GDM1 (cell line): ENCODE results near the gene MIF.
"Not testable (repeated sequence)": the region's sequence is repeated elsewhere in the genome, so short reads cannot be mapped to it uniquely, and the experiment has no call there.

Source experiments
- DNase-seq: peaks from one replicate; lab custom pipeline; 2025; lab: John Stamatoyannopoulos, UW

Gene MIF

DNA sequence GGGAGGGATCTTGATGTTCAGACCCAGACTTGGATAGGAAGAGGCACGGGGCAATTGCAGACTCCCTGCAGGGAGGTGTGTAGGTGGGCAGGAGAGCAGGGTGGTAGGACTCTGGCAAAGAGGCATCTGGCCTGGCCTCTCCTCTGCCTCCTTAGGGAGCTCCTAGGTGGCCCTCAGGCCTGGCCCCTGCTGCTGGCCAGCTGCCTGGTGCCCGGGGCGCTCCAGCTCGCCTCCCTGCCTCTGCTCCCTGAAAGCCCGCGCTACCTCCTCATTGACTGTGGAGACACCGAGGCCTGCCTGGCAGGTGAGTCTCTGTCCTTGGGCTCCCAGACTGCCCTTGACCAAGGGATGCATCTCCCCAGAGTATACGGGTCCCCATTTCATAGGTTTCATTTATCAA, 16.6 kb upstream of the MIF start:
- no peak for DNase-seq

DNA sequence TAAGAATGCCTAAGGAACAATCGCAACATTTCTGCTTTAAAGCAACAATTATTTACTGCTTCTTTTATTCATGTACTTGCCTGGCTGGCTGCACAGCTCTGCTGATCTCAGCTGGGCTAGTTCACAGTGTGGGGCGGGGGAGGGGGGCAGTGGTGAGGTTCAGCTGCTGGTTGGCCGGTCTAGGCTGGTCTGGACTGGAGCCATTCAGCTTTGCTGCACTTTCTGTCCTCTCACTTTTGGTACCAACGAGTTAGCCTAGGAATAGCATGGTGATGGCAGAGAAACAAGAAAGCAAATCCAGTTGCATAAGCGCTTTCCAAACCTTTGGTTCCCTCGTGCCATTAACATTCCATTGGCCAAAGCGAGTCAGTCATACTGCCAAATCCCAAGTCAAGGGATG, 16.0 kb upstream of the MIF start:
- no peak for DNase-seq

GRCh38 chr22:23882370-23882769, 11.8 kb upstream of the MIF start:
- no peak for DNase-seq

- DNase-seq, result no peak
These were observed 10.5 kb upstream of the MIF start for GRCh38 chr22:23883658-23884057.

DNA sequence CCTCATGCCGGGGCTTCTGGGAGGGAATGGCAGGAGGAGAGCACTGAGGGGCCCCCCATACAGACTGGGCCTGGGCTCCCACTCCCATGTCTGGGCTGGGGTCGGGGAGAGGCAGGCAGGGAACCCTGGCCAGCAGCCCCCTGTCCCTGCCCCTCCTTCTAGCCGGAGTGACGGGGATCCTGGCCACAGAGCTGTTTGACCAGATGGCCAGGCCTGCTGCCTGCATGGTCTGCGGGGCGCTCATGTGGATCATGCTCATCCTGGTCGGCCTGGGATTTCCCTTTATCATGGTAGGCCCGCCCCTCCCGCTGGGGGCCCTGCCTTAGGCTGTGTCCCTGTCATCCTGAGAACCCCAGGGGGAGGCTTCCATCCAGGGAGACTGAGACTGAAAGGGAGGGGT, 10.0 kb upstream of the MIF start:
- DNase-seq, result no peak

GRCh38 chr22:23888615-23889401, 5.4 kb upstream of the MIF start:
- DNase-seq, result no peak

GRCh38 chr22:23889620-23890019, 4.6 kb upstream of the MIF start:
- no peak for DNase-seq

- no peak for DNase-seq
These were observed 2.5 kb upstream of the MIF start for GRCh38 chr22:23891726-23892125.

DNA sequence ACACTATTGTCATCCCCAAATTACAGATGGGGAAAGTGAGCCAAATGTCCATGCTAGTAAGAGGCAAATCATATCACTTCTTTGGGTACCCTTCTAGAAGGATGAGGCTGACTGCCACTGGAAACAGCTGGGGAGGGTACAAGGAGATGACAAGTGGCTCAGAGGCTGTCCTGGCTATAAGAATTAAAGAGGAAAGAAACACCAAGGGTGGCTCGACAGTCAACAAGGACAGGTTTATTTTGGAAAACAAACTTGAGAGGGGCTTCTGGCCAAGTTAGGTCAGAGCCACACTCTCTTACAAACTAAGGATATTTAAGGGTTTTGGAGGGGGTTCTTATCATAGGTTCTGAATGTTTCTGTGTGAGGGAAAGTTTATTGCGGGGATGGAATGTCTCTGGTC, 2.1 kb upstream of the MIF start:
- DNase-seq, result no peak

GRCh38 chr22:23892706-23893105, 1.5 kb upstream of the MIF start:
- DNase-seq, result no peak

GRCh38 chr22:23893121-23893944, 850 bp upstream of the MIF start:
- no peak for DNase-seq

DNA sequence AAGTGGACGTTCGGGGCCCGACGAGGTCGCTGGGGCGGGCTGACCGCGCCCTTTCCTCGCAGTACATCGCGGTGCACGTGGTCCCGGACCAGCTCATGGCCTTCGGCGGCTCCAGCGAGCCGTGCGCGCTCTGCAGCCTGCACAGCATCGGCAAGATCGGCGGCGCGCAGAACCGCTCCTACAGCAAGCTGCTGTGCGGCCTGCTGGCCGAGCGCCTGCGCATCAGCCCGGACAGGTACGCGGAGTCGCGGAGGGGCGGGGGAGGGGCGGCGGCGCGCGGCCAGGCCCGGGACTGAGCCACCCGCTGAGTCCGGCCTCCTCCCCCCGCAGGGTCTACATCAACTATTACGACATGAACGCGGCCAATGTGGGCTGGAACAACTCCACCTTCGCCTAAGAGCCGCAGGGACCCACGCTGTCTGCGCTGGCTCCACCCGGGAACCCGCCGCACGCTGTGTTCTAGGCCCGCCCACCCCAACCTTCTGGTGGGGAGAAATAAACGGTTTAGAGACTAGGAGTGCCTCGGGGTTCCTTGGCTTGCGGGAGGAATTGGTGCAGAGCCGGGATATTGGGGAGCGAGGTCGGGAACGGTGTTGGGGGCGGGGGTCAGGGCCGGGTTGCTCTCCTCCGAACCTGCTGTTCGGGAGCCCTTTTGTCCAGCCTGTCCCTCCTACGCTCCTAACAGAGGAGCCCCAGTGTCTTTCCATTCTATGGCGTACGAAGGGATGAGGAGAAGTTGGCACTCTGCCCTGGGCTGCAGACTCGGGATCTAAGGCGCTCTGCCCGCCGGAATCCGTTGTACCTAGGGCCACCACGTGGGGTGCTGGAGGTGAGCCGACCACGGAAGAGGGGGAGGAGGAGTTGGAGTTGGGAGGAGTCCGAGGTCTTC, 771 bp downstream of the MIF start:
- no peak for DNase-seq

DNA sequence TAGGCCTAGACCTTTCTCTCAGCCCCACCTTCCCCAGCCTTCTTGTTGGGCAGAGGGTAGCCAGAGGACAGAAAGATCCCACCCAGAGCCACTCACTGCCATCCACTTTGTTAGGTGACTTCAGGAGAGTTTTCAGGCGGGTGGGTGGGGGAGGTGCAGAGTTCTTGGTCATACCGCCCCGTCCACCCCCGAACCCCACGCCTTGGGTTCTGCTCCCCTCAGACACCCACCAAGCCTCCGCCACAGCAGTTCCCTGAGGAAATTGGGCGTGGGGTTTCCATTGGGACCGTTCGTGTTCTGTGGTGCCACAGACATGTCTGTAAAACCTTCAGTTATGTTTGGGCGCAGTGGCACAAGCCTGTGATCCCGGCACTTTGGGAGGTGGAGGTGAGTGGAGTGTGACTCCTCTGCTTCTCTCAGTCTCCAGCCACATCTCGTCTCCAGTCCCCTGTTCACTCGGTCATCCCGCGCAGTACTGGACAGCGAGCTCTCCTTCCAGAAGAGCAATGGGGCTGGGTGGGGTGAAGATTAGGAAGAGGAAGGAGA, 1.5 kb downstream of the MIF start:
- DNase-seq, result no peak

DNA sequence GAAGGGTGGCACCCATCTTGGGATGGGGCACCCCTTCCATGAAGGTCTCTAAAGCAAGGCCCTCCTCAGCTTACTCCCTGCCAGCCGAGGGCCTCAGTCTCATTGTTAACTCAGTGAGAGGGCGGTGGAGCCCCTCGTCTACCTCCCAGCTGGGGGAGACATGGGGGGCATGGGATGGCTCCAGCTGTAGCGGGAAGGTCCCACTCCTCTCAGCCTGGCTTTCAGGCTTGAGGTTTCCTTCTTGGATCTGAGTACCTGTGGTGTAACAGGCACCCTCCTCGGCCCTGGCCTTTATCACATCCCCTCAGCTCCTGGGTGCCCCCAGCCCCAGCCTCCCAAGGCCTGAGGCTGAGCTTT, 2.0 kb downstream of the MIF start:
- DNase-seq, result no peak

GRCh38 chr22:23896523-23897186, 2.5 kb downstream of the MIF start:
- DNase-seq, result no peak

- DNase-seq, result no peak
These were observed 3.1 kb downstream of the MIF start for GRCh38 chr22:23897320-23897719.

- no peak for DNase-seq
These were observed 4.1 kb downstream of the MIF start for GRCh38 chr22:23898006-23898974.

DNA sequence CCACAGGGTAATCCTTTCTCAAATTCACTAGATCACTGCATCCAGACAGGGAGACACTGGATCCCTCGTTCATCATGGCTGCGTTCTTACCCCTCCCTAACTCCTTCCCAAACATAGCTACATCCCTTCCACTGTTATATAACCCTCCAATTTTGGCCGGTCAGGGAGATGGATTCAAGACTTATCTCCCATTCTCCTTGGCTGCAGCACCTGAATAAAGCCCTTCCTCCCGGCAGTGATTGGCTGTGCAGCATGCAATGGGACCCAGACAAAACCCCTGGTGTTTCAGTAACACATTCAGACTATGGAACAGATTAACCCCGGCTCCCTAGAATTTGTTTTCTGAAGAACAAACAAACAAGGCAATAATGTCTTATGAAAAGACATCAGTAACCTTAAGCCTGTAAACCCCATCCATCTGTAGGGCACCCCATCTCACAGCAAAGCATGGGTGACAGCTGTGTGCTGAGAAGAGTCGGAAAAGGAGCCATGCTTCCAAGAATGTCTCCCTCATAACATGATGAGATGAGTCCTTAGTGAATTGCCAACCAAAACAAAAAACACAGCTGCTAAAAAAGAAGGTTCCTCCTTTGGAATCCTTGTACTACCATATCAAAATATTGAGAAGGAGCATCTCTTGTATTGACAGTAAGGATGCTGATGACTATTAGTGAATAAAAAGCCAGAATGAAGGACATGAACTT, 5.0 kb downstream of the MIF start:
- DNase-seq, result no peak

- not testable (repeated sequence) for DNase-seq
These were observed 6.0 kb downstream of the MIF start for GRCh38 chr22:23900227-23900626.

DNA sequence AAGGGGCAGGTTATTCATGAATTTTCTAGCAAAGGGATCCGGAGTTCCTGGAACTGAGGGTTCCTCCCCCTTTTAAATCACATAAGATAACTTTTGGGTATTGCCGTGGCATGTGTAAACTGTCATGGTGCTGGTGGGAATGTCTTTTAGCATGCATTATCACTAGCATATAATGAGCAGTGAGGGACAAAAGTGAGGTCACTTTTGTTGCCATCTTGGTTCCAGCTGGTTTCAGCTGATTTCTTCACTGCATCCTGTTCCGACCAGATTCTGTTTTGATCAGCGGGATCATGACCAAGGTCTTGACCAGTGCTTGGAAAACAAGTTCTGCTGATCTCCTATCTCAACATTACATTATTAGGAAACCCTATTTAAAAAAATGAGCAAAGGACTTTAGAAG, 7.4 kb downstream of the MIF start:
- no peak for DNase-seq
